Renal cortical epithelial cell (primary cell): Measurements from ENCODE around the gene OR2L8. TPM values are rescaled to one million over a fixed set of nuclear protein-coding genes. Genes with fewer than 3 reads are reported as not detected.
"Not testable (repeated sequence)": the region's sequence is repeated elsewhere in the genome, so short reads cannot be mapped to it uniquely, and the experiment has no call there.

ENCODE experiments used
- DNase-seq: peaks from one replicate; pipeline ENCODE4 v3.0.0-alpha.2; 2011; ENCODE audit warnings: low read depth
- total RNA-seq: library from RNA; depleted of rRNA; stranded (reverse); fragments of >200 nt; gene quantifications from 2 replicates; pipeline ENCODE4 v1.2.3, GENCODE V29; 2014

OR2L8 gene
- 0.25 TPM in 1 of 2 replicates, not detected in the other for total RNA-seq

- no peak for DNase-seq
Measured at GRCh38 chr1:247948558-247948957, at the start of gene OR2L8. OR2L8 (plus strand) TSS chr1:247948858; CDS start chr1:247948858, 0 bp downstream.

- no peak for DNase-seq
Measured at GRCh38 chr1:247904122-247904521, 44.5 kb upstream of the OR2L8 start.

DNA sequence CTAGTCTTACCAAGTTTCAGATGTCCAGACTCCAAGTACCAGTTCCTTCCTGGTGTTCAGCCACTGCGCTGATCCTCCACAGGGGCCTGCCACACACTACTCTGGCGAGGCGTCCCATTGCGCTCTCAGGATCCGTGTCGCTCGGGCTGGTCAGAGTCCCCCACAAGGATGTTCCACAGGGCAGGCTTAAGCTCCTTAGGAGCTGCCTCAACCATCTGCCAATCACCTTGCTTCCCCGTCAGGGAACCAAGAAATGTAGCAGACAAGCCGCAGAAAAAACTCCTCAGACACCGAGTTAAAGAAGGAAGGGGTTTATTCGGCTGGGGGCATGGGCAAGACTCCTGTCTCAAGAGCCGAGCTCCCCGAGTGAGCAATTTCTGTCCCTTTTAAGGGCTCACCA, 43.5 kb upstream of the OR2L8 start:
- no peak for DNase-seq

DNA sequence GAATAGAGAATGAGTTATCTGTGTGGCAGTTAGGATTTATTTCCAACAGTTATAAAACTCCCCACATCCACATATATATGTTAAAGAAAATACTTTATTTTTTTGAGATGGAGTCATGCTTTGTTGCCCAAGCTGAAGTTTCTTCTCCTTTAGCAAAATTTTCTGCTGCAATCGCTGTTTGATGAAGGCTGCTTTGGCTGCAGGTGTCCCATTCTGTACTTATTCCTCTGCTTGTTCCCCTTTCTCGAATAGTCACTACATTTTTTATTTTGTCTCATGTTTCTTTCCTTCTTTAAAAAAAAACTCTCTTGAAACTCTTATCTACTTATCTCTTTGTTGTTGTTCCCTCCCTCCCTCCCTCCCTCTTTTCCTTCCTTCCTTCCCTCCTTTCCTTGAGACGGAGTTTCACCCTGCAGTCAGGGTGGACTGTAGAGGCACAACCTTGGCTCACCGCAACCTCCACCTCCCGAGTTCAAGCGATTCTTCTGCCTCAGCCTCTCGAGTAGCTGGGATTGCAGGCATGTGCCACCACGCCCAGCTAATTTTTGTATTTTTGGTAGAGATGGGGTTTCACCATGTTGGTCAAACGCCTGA, 42.7 kb upstream of the OR2L8 start:
- DNase-seq: no peak

DNA sequence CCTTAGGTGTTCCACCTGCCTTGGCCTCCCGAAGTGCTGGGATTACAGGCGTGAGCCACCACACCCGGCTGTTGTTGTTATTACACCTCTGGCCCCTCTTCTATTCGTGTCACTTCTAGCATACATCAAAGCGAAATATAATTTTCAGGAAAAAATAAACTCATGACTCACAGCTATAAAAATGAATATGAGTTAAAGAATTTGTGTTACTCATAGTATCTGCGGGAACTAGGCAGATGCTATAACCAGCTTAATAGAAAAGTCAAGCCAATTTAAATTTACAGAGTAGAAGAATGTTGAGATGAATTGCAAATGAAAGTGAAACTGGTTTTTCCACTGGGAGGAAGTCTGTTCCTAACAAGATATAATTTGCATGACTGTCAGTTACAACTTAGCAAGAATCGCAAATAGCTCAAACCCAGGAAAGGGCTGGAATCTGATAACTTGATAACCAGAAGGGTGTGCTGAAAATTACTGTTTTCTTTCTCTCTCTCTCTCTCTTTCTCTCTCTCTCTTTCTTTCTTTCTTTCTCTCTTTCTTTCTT, 42.1 kb upstream of the OR2L8 start:
- DNase-seq: no peak

- DNase-seq: no peak
Measured at GRCh38 chr1:247908766-247909165, 39.9 kb upstream of the OR2L8 start.

DNA sequence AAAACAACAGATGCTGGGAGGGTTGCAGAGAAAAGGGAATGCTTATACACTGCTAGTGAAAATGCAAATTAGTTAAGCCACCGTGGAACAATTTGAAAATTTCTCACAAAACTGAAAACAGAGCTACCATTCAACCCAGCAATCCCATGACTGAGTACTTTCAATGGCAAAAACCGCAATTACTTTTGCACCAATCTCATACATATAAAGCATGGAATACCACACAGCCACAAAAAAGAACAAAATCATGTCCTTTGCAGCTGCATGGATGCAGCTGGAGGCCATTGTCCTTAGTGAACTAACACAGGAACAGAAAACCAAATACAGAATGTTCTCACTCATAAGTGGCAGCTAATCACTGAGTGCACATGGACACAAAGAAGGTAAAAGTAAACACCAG, 34.9 kb upstream of the OR2L8 start:
- no peak for DNase-seq

DNA sequence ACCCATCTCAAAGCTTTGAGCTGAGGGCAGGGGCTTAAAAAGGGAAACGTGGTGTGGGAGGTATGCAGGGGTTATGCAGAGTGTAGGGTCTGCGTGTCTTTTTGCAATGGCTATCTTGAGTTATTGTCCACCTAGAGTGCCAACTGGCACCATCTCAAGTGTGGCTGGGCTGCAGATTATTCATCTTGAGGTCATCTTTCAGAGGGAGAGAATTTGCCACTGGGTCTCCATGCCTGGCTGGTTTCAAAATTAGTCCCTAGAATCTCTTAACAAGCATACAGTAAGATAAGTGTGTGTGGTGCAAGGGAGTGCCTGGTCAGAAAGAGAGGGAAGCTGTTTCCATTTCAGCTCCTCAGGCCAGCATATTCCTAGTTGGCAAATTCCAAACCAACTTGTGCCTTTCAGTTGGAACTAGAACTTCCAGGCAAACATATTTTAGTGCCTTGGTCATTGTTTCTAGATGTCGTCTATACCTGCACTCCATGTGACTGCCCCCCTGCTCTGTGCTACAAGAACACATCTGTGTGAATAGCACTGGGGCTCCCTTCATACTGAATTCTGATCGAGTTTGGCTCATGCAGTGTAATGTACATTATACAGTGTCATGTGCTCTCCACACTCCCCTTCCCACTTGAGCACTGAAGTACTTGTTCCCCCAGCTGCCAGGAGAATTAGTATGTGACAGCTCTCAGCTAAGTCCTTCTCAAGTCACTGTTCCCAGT, 33.6 kb upstream of the OR2L8 start:
- no peak for DNase-seq

DNA sequence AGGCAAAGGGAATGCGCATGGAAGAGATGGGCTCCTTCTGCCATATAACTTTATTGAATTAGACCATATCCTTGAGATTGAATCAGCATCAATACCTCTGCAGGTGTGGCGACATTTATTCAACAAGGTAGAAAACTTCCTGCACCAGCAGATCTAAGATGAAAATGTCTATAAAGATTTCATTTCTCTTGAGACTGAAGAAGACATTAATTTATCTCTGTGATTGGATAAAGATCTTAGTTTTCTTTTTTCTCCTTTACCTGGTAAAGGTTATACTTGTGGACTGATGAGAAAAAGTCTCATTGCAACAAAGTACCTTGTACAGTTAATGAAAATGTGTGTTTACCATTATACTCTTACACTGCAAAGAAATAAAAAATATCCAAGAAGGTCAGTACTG, 28.7 kb upstream of the OR2L8 start, which contains the start of gene OR2T8:
OR2T8 (plus strand) TSS at position 301 of the 400 bp plus-strand sequence. CDS start 766 bp downstream, outside the sequence.
- no peak for DNase-seq

GRCh38 chr1:247923941-247924340, 24.7 kb upstream of the OR2L8 start:
- no peak for DNase-seq

GRCh38 chr1:247924868-247925267, 23.8 kb upstream of the OR2L8 start, which contains the start of gene OR2AJ1:
OR2AJ1 (plus strand) TSS chr1:247924889; CDS start chr1:247933769, 8,880 bp downstream.
- DNase-seq: no peak

- DNase-seq: no peak
Measured at GRCh38 chr1:247933989-247934388, 14.7 kb upstream of the OR2L8 start.

DNA sequence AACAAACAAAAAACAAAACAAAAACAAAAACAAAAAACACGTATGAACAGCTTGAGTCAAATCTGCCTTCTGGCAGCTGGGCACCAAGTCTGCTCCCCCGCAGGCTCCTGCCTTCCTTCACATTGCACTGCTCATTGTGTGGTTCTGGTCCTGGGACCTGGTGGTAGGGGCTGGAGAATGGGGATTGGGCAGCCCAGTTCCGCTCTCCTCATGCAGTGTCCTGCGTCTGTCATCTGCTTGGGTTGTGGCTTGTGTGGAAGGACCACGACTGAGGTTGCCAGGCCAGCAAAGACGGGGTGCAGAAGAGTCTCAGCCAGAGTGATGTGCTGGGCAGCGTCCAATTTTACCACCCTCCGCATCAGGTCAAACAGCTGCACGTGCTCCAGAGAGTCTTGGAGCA, 12.9 kb upstream of the OR2L8 start:
- DNase-seq: no peak

DNA sequence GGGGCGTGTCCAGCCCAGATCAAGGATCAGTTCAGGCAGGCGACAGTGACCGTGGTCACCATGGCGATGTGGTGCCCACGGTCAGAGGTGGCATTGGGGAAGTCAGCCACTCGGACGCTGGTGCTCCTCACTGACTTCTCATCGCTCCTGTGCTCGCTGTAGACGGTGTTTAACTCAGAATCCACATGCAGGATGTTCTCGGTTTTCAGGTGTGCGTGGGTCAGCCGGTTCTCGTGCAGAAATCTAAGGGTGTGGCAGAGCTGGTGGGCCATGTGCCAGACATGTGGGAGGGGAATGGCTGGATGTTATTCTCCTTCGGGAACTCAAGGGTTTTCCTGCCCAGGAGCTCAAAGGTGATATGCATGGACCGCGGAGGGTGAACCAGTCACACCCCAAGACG, 12.2 kb upstream of the OR2L8 start:
- no peak for DNase-seq

DNA sequence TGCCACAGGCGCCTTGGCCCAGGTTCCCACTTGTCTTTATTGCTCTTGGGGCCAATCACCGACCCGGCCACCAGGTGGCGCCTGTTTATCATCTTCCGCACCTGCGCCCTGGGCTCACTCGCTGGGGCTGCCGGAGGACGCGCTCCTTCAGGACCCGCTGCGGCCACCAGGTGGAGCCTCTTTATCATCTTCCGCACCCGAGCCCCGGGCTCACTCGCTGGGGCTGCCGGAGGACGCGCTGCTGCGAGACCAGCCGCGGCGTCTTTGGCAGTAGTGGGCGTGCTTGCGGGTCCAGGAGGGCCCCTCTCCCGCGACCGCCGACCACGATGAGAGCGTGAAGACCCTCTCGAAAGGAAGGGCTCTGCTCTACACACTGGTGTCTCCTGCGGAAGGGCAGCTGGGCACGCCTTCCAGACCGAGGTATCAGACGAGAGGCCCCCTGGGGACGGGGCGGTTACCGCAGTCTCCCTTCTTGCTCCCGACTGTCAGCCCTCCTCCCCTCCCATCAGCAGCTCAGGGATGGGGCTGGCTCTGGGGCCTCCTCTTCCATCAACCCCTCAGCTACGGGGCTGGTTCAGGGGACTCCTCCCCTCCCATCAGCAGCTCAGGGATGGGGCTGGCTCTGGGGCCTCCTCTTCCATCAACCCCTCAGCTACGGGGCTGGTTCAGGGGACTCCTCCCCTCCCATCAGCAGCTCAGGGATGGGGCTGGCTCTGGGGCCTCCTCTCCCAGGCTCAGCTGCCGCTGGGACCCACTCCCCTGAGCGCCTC, 11.5 kb upstream of the OR2L8 start:
- not testable (repeated sequence) for DNase-seq

DNA sequence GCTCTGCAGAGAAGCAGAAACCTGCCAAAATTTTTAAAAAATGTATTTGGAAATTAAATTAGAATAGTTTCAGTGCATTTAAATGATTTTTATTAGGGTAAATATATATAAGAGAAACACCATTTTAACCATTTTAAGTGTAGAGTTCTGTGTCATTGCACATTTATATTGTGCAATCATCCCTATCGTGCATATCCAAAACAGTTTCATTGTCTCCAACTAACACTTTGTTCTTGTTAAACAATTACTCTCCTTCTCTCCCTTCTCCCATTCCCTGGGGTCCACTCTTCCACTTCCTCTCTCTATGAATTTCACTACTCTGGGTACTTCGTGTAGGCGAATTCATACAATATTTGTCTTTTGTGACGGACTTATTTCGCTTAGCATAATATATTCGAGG, 6.0 kb upstream of the OR2L8 start:
- no peak for DNase-seq

DNA sequence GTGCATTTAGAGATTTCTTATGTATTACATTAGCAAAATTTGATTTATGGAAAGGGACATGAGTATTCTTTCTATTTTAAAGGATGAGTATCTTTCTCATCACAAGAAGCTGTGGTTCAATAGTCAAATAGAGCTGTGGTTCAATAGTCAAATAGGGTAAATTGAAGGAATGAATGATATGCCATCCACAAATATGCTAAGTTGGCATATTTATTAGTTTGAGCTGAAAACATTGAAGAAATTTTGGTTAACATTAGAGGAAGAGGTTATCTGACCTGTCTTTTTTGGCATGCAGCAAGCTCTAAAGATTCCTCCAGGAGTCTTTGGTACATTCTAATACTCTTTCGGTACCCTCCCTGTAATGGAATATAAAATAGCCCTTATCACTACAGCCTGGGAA, 4.8 kb downstream of the OR2L8 start:
- no peak for DNase-seq

DNA sequence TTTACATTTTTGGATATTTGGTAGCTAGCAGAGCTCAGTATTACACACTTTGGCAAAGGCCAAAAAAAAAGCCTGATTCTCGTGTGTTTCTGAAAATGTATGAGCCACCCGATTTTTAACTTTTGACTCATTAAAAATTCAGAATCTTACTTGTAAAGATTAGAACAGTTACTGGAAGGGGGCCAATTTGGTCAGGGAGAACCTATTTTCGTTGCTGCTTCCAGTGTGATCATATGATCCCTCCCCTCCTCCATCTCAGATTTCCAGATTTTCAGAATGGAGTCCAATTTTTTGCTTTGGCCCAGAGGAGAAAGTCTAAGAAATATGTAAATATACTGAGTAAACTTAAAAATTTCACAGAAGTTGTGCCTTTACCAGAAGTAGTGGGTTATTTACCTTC, 13.1 kb downstream of the OR2L8 start:
- DNase-seq: no peak

DNA sequence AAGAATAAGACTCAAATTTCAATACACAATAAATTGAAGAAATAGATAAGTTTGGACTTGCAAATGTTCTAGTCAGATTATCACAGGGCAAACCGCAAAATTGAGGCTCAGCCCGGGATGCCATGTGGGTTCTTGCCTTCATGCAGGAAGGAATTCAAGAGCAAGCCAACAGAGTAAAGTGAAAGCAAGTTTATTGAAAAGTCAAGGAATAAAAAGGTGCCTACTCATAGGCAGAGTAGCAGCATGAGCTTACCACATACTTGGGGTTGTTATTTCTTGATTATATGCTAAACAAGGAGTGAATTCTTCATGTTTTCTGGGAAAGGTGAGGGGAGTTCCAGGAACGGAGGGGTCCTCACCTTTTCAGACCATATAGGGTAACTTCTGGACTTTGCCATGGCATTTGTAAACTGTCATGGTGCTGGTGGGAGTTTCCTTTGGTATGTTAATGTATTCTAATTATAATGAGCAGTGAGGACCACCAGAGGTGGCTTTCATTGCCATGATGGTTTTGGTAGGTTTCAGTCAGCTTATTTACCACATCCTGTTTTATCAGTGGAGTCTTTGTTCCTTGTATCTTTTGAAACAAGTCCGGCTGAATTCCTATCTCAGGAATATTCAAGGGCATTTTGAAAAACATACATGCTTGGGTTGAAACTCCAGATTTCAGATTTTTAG, 14.4 kb downstream of the OR2L8 start:
- no peak for DNase-seq

- no peak for DNase-seq
Measured at GRCh38 chr1:247964933-247965332, 16.3 kb downstream of the OR2L8 start, which contains the start of gene OR2AK2. OR2AK2 (plus strand) TSS chr1:247965233; CDS start chr1:247965377, 144 bp downstream.

DNA sequence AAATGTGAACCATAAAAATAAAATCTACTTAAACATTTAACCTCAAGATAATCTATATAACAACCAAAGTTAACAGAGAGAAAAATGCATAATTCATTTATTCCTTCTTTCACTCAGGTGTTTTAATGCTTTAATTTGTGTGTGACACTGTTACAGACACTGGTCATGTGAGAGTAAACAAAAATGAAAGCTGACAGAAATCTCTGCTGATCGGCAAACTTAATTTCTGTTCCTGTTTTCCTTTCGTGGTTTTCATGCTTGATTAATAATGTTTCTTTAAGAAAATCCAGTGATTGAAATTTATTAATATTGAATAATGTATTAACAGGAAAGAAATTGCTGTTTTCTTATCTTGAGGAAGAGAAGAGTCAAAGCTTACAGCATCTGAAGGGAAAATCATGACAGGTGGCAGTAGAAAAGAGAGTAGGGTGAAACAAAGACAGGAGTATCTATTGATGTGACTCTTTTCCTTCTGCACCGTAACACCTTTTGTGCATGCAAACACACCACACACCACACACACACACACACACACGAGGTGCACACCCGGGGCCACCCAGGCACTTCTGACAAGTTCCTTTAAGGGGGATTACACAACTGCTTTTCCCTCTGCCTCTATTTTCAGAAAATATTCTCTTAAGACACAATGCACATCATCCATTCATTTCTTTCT, 18.0 kb downstream of the OR2L8 start:
- DNase-seq: no peak
